Colonic mucosa (tissue), 4 donors: Measurements from ENCODE around the gene CAMK1D. TPM values are rescaled to one million over a fixed set of nuclear protein-coding genes. Genes with fewer than 3 reads are reported as not detected.

Experiments used
- DNase-seq: peaks from one replicate; pipeline ENCODE4 v3.0.0-alpha.2; 2020
- H3K27ac ChIP-seq: fragments of 200-600 bp; one replicate; pipeline ENCODE4 v1.8.0; 2021
- H3K27me3 ChIP-seq: fragments of 200-600 bp; one replicate; pipeline ENCODE4 v1.8.0; 2021
- H3K36me3 ChIP-seq: fragments of 200-600 bp; one replicate; pipeline ENCODE4 v1.8.0; 2021
- H3K4me1 ChIP-seq: fragments of 200-600 bp; one replicate; pipeline ENCODE4 v1.8.0; 2021; ENCODE audit warnings: mild to moderate bottlenecking
- H3K4me3 ChIP-seq: fragments of 200-600 bp; one replicate; pipeline ENCODE4 v1.8.0; 2021
- H3K9ac ChIP-seq, 2 donors: one replicate each; pipeline ENCODE4 v1.7.0; 2013; ENCODE audit warnings: control low read depth in 2 of 2, low read depth in 2 of 2, low read length in 2 of 2
- H3K9me3 ChIP-seq: fragments of 200-600 bp; one replicate; pipeline ENCODE4 v1.8.0; 2021
- CTCF ChIP-seq: fragments of 200-600 bp; IDR thresholded peaks from one replicate; pipeline ENCODE4 v1.8.0; 2022; ENCODE audit warnings: antibody characterized with exemption, mild to moderate bottlenecking
- intact Hi-C: fragments of 100-400 bp; cut with DNase I; formaldehyde crosslinking; loops from one replicate; pipeline ENCODE4 v1.14.1; 2022
- total RNA-seq, 2 donors: library from RNA; stranded (reverse); fragmentation: NEBNext Ultra II Directional in 1 of 2; extraction: Animal tissue kit (Norgen Biotek cat#: 25700) in 1 of 2; gene quantifications; one replicate each; pipeline ENCODE4 v1.2.1, GENCODE V29; 2021
- donor health status: healthy.
- donor health status: DM: no; HTN: no; CAD: no.
- donor health status: DM: no; HTN: no; CAD: no.

Gene CAMK1D
- total RNA-seq, 2 donors from 2014 or later: 21.3 to 29.7 TPM

GRCh38 chr10:12843296-12843945 lies 494.1 kb downstream of the CAMK1D start:
- DNase-seq: no peak
- no peaks in the 10 kb centered on the region for H3K4me1 ChIP-seq
- H3K9me3 ChIP-seq: no peaks in the 10 kb centered on the region
- no peaks in the 10 kb centered on the region for H3K27me3 ChIP-seq
- no peak overlapping the region for H3K9ac ChIP-seq
- no peak for TF ChIP-seq CTCF
- no peak overlapping the region for H3K27ac ChIP-seq
- no peak overlapping the region for H3K4me3 ChIP-seq
- no peaks in the 10 kb centered on the region for H3K36me3 ChIP-seq
- intact Hi-C loops: no loop called here

GRCh38 chr10:12844811-12845483 lies 495.6 kb downstream of the CAMK1D start:
- intact Hi-C loops: no loop called here
- H3K4me1 ChIP-seq: no peaks in the 10 kb centered on the region
- H3K9ac ChIP-seq: no peak overlapping the region
- no peaks in the 10 kb centered on the region for H3K36me3 ChIP-seq
- no peak overlapping the region for H3K4me3 ChIP-seq
- peak; percentile 21 for DNase-seq
- no peaks in the 10 kb centered on the region for H3K9me3 ChIP-seq
- TF ChIP-seq CTCF: no peak
- no peaks in the 10 kb centered on the region for H3K27me3 ChIP-seq
- H3K27ac ChIP-seq: no peak overlapping the region

- DNase-seq: peak; percentile 16
- H3K27me3 ChIP-seq: no peaks in the 10 kb centered on the region
- no peaks in the 10 kb centered on the region for H3K36me3 ChIP-seq
- H3K9ac ChIP-seq: no peak overlapping the region
- no peaks in the 10 kb centered on the region for H3K4me1 ChIP-seq
- H3K4me3 ChIP-seq: no peak overlapping the region
- H3K27ac ChIP-seq: no peak overlapping the region
- TF ChIP-seq CTCF: no peak
- intact Hi-C loops: no loop called here
- H3K9me3 ChIP-seq: no peaks in the 10 kb centered on the region
These were observed 497.4 kb downstream of the CAMK1D start for GRCh38 chr10:12846718-12847117.

GRCh38 chr10:12847361-12847975 lies 498.1 kb downstream of the CAMK1D start:
- Histone ChIP-seq H3K9ac (no peak overlapping the region), H3K27ac (no peak overlapping the region), H3K36me3 (no peaks in the 10 kb centered on the region), H3K4me3 (no peak overlapping the region), H3K4me1 (no peaks in the 10 kb centered on the region), H3K9me3 (no peaks in the 10 kb centered on the region), H3K27me3 (no peaks in the 10 kb centered on the region)
- no peak for TF ChIP-seq CTCF
- intact Hi-C loops: no loop called here
- DNase-seq: peak; percentile 32

- no peak overlapping the region for H3K27ac ChIP-seq
- no peaks in the 10 kb centered on the region for H3K27me3 ChIP-seq
- no peak overlapping the region for H3K4me3 ChIP-seq
- no peaks in the 10 kb centered on the region for H3K9me3 ChIP-seq
- peak; percentile 14 for DNase-seq
- intact Hi-C loops: no loop called here
- no peaks in the 10 kb centered on the region for H3K36me3 ChIP-seq
- no peak overlapping the region for H3K9ac ChIP-seq
- no peaks in the 10 kb centered on the region for H3K4me1 ChIP-seq
- TF ChIP-seq CTCF: no peak
These were observed 499.3 kb downstream of the CAMK1D start for GRCh38 chr10:12848439-12849173.
